Hematopoietic multipotent progenitor cell treated with erythropoietin and hydrocortisone succinate and interleukin-3 and kit ligand, for 8 days (in vitro differentiated cells): ENCODE results near the gene TOR4A.
A peak's percentile ranks its signal among the peaks of the same experiment; 100 is the strongest.

ENCODE experiments used
- DNase-seq: peaks from one replicate; pipeline ENCODE4 v3.0.0-alpha.2; 2015

Gene TOR4A

GRCh38 chr9:137309368-137310188, 32.1 kb downstream of the TOR4A start:
- DNase-seq: no peak

- no peak for DNase-seq
Measured at GRCh38 chr9:137310189-137311052, 32.9 kb downstream of the TOR4A start.

- DNase-seq: no peak
Measured at GRCh38 chr9:137311171-137311985, 33.9 kb downstream of the TOR4A start.

- DNase-seq: no peak
Measured at GRCh38 chr9:137311986-137312851, 34.7 kb downstream of the TOR4A start.

- no peak for DNase-seq
Measured at GRCh38 chr9:137312852-137313325, 35.4 kb downstream of the TOR4A start.

GRCh38 chr9:137313326-137313936, 35.9 kb downstream of the TOR4A start:
- no peak for DNase-seq

- DNase-seq: no peak
Measured at GRCh38 chr9:137313956-137314560, 36.5 kb downstream of the TOR4A start.

GRCh38 chr9:137314561-137315560, 37.3 kb downstream of the TOR4A start:
- DNase-seq: no peak

GRCh38 chr9:137315581-137316011, 38.1 kb downstream of the TOR4A start:
- DNase-seq: no peak

- DNase-seq: peak; percentile 37
Measured at GRCh38 chr9:137316012-137316981, 38.8 kb downstream of the TOR4A start.

GRCh38 chr9:137317021-137317717, 39.6 kb downstream of the TOR4A start:
- no peak for DNase-seq

GRCh38 chr9:137317718-137318511, 40.4 kb downstream of the TOR4A start:
- no peak for DNase-seq

- DNase-seq: no peak
Measured at GRCh38 chr9:137318602-137319001, 41.1 kb downstream of the TOR4A start.

- no peak for DNase-seq
Measured at GRCh38 chr9:137319011-137319738, 41.6 kb downstream of the TOR4A start.

GRCh38 chr9:137319739-137320551, 42.4 kb downstream of the TOR4A start:
- no peak for DNase-seq
